ENCODE results near the gene ZNF423.

Gene ZNF423

DNA sequence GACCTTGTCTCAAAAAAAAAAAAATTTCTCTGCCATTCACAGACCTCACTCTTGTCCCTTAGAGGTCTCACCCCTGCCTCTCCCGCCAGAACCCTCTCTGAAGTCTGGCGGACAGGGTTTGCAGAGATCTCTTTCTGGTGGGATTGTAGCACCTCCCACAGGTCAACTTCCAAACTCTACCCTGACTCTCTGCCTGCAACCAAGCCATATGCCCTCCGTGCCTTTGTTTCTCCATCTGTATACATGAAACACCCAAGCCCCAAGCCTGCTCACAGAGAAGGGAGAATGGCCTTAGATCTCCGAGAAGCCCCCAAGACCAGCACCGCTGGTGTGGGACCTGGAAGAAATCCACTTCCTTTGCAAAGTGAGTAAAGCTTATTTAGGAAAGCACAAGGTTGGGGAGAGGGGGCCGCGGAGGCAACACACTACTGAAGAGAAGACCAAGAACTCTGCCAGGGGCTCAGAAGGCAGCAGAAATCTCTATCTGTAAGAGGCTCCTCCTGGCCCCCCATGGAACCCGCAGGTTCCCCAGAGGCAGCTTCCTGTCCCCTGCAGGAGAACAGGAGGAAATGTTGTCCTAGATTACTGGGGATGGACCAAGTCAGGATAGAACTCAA is 262.4 kb downstream of the ZNF423 start:
- DNase-seq, result no peak

DNA sequence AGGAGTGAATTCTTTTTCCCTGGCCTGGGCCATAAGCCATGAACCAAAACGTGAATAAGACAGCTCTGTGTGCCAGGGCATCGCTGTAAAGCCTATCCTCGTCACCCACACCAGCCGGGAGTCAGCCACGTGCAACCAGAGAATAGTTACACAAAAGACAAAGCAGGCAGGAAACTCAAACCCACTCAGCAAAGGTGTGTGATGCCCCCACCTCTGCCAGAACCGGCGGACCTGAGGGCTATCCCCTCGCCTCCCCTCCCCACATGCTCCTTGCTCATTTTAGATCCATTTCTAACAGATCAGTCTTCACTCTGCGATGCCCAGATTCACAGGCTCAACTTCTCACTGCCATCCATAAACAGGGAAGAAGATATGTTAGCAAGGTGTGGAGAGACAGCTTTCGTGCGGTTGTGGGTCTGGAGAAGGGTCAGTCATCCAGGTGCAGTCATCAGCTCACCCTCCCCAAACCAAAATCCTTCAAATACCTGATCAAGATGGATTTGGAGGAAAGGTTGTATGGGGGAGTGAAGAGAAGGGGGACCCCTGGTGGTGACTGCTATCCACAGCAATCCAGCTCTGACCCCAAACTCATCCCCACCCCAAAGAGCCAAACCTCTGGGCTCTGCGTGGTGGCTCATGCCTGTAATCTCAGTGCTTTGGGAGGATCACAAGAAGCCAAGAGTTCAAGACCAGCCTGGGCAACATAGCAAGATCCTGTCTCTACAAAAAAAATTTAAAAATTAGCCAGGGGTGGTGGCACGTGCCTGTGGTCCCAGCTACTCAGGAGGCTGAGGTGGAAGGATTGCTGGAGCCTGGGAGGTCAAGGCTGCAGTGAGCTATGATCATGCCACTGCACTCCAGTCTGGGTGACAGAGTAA is 263.1 kb downstream of the ZNF423 start:
- no peak for DNase-seq

DNA sequence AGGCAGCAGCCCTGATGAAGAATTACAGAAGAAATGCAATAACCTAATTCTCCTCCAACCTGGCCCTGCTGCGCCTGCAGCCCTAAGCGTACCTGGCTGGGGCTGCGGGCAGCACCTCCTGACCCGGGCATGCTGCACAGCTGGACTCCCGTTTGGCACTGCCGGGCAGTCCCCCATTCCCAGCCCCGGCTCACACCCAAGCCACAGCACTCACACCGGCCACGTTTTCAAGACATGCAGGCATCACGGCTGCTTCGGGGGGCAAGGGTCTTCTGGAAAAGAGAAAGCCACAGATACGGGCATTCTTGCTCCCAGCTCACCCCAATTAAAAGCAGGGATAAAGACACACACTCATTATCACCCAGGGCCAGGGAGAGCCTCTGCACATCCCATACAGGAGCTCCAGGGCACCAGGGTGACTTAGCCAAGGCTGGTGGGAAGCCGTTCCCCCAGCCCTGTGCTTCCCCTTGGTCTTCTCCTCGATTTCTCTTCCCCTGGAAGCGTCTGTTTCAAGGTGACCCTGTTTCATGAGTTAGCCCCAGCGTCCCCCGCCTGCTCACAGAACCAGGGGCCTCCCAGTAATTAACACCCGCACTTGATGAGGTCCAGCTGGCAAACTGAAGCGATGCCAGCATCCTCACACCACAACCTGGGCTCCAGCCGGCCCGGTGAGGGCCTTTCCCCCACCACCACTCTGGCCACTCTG is 265.6 kb downstream of the ZNF423 start:
- no peak for DNase-seq

DNA sequence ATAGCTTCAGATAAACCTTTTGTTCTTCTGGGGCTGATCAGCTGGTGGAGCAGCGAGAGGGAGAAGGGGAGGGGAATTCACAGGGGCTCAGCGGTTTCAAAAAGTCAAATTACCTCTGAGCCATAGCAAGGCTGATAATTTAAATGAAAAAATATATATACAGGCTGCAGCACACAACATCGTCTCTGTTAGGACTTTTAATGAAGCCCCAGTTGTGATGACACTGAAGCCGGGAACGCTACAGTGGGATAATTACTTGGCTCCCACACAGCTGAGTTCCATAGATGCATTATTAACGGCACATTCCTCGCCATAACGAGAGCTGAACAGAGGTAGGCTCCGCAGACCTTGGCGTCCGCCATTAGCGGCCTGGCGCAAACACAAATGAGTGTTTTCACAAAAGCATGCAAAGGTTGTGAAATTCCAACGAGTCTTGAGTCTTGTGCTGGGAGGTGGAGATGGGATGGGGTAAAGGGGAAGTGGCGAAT is 266.3 kb downstream of the ZNF423 start:
- DNase-seq, result no peak

DNA sequence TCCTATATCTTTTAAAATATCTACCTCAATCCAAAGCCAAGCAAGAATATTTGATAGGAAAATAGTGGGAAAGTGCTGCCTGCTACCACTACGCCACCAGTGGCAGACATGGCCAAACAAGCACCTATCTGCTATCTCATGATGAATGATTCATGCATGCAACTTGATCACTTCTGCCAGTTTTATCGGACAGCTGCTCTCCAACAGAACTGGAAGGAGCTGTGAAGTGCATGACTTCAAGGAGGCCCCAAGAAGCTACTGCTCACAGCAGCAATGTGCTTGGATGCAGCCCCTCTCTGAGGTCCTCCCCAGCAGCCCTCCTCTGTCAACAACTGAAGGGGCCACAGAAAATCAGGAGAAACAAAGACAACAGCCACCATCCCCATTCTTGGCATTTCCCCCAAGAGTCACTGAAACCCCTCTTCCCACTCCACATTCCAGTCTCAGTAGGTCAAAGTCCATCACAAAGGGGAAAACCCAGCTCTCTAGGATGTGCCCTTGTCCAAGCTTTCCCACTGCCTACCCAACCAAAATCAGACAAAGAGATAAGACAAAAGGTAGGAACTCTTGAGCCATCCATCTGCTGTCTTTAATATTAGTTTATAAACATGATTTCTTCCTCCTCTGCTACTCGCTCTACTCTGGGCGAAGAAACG is 267.1 kb downstream of the ZNF423 start:
- DNase-seq, result no peak

DNA sequence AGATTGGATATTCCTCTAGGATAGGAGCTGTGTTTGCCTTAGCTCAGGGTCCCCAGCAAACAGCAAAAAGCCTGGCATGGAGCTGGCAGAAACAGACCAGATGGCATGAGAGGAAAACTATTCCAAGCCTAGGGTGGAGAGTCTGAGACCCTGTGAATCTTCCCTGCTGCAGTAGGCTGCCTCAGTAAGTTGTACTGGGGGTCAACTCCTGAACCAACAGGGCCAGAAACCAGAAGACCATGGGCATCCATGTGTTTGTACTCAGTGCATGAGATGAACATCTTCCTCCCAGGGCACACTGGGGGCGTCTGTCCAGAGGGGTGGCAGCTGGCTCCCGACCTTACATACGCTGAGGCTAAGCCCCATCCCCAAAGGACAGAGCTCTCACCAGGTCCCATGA is 267.9 kb downstream of the ZNF423 start:
- DNase-seq, result no peak

DNA sequence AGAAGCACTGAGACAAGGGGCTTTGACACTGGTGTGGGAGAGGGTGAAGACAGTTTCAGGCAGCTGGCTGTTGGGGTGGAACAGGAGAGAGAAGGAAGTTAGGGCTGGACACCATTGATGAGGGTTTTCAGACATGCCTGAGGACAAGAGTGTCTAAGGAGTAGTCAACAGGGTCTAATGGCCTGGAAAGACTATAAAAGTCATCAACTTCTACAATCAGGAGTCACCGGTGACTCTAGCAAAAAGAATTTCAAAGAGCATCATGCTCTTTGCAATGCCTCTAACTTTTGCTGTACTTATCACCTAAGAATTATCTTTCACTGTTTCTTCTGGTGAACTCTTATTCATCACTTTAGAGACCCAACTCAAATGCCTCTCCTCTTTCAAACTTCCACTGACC is 268.4 kb downstream of the ZNF423 start:
- DNase-seq, result no peak

DNA sequence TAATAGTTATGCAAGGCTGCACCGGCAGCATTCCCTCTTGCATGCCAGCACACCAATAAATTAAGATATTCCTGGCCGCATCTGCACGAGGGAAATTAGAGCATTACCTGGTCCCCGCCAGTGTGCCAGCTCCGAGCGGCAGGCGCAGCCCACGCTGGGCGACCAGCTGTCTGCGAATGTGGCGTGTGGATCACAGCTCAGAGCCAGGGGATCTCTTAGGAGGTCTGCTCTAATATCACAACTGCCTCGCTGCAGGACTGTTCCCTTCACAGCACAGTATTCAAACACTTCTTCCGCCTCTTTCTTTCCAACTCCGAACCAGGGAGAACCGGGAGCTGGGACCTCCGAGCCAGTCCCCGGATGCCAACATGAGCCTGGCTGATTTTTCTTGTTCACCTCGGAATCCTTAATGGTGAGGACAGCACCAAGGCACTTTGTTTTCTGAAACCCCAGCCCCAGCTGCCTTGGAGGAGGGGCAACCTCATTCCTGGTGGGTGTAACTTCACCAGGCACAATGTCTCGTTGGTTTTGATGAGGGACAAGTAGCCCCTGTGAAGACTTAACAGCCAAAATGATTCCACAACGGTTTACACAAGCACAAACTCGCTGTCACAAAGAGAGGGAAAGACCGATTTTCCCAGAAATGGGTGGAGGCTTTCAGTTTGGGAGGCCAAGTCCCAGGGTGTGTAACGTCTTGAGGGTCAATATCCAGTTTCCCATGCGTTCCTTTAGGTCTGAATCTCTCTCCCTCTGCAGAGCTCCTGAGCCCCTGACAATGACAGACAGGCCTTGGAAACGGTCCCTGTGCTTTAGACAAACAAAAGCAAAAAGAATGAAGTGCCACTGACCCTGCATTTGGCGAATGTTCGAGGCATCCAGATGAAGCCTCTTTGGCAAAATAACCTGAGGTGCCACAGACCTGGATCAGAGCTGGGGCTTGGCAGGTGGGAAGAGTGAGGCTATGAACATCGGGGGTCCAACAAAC is 269.2 kb downstream of the ZNF423 start:
- no peak for DNase-seq

DNA sequence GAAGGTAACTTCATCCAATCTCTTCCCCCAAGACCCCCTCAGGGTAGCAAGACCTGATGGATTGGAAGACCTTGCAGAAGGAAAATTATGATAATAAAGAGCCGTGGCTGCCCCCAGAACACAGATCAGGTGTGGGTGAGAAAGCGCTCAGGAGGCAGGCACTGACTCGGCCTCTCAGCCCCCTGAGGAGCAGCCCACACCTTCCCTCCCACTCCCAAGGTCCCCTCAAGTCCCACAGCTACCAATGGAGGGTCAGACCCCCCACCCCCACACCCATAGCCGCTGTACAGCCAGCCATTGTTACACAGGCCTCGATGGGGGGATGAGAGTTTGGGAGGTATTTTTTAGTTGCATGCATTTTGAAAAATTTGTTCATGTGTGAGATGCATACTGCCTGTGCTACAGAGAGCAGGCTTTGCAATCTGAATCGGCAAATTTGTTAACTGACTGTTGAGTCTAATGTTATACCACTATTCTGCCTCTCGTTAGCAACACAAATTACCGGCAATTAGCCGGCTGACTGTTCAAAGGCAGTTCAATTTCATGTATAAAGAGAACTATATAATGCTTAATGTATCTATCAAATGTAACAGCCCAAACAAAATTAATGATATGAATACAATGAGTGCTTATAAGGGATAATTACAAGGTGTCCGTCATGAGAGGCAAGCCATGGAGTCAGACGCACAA is 270.6 kb downstream of the ZNF423 start:
- DNase-seq, result no peak

DNA sequence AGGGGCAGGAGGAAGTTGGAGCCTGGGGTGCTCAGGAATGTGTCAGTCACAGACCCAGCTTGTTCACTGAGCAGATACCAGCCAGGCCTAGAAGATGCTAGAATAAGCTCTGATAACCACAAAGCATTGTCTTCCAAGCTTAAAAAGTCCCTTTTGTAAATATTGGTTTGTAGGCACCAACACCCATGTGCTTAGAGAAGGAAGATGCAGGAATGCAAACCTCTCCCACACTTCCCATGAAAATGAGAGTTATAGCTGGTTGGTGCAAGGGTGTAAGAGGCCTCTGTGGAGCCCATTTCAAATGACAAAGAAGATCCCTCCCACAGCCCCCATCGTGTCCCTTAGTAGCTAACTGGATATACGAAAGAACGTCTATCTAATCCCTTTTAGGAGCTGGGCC is 272.0 kb downstream of the ZNF423 start:
- DNase-seq, result no peak

DNA sequence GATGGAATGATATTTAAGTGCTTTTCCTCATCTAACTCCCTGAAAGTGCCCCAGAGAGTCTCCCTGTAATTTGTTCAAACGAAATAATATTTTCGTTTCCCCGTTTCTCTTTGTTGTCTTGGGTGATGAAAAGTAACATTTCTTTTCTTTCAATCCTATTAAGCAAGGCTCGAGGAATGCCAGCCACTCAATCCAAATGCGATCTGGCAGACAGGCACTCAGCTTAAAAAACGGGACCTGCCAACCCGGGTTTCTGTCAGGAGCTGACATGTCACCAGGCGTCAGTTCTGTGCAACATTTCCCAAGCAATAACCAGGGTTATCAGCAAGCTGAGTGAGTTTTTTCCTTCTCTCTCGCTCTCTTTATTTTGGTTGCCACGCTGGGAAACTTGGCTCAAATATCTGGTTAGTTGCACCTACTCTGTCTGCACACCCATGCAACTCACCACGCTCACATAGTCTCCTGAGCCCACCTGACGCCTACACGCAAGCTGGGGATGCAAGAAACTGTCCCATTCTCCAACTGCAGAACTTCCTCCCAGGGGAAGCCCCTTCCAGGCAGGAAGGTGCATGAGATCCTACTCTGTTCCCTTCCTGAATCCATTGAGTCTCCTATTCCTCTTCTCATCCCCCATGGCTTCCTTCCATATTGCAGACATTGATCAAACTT is 274.1 kb downstream of the ZNF423 start:
- no peak for DNase-seq

DNA sequence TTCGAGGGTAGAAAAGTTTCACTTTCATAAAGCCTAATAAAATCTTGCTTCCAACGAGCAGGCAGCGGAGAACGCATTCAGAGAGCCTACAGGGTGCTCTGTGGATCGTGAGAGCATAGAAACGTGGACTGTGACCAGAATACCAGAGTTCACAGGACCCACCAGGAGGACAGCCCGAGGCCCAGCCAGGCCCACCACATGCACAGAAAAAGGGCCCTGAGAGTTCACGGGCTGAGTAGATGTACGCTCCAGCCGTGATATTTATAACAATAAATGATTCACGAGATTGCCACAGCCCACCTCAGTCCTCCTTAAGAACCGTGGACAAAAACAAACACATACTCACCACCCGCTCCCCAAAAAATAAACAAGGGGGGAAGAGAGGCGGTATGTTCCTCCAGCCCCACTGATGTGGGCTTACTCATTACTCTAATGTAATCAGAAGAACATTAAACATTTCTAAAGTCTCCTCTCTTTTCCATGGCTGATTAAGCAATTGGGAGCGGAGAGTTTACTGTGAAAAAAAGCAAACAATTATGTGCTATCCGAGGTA is 275.1 kb downstream of the ZNF423 start:
- DNase-seq, result no peak

DNA sequence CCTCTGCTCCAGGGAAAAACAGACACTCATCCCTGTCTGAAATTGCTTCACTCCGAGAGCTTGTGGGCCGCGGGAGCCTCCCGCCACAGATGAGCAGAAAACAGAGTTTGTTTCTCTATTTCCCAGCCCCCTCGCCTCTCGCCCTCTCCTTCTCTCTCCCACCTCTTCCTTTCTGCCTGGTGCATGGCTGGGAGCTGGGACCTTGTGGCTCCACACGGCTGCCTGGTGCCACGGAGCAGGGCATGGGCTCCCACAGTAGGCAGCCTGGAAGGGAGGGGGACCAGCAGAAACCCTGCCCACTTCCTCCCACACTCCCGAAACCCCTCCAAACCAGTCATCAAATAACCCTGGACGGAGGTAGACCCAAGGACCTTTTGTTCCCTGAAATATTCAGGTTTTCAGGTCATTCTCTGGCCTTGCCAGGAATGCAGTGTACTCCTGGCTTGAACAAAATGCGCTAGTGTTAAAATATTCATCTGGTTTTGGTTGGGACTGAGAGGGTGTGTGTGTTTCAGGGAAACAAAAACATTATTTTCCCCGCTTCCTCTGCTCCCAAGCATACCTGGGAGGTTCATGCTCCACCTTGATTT is 277.4 kb downstream of the ZNF423 start:
- DNase-seq, result no peak

DNA sequence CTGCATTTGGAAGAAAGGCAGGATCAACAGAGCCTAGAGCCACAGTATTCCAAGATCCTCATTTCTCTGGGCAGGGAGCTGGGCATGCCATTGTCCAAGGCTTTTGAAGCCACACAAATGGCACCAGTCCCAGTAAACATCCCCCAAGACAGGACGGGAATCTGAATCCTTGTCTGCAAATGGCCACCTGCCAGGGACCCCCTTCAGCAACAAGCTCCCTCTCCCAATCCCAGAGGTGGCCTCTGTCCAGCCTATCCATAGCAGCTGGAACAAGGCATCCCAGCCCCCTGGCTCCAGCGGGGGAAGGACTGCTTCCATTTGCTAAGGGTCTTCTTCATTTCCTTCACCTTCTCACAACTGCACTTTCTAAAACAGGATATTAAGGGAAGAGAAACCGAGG is 277.9 kb downstream of the ZNF423 start:
- no peak for DNase-seq

DNA sequence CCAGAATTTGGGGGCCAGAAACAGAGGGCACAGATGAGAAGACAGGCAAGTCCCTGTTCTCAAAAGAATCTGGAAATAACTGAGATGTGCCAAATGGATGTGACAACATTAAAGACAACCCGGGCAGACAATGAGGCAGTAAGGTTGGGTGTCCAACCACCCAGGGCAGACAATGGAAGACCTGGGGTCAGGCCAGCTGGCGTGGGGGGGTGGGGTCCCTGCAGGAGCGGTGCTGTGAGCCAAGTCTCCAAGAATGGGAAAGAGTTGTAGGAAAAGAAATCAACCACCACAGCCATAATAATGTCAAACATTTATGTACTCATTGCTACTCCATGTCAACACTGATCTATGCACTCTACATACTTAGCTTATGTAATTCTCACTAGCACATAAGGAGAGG is 279.0 kb downstream of the ZNF423 start:
- no peak for DNase-seq

DNA sequence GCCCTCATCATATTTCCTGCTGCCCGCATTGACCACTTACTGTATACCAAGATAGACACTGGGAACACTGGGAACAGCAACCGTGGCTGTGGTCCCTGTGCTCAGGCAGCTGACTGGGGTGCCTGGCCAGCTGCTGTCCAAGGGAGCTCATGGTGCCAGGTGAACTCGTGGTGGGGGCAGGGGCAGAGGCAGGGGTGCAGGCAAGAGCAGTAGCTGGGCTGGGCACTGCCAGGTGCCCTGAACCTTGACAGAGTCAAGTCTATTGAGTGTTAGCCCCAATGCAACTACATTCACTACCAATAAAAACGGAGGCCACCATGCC is 279.8 kb downstream of the ZNF423 start:
- no peak for DNase-seq

DNA sequence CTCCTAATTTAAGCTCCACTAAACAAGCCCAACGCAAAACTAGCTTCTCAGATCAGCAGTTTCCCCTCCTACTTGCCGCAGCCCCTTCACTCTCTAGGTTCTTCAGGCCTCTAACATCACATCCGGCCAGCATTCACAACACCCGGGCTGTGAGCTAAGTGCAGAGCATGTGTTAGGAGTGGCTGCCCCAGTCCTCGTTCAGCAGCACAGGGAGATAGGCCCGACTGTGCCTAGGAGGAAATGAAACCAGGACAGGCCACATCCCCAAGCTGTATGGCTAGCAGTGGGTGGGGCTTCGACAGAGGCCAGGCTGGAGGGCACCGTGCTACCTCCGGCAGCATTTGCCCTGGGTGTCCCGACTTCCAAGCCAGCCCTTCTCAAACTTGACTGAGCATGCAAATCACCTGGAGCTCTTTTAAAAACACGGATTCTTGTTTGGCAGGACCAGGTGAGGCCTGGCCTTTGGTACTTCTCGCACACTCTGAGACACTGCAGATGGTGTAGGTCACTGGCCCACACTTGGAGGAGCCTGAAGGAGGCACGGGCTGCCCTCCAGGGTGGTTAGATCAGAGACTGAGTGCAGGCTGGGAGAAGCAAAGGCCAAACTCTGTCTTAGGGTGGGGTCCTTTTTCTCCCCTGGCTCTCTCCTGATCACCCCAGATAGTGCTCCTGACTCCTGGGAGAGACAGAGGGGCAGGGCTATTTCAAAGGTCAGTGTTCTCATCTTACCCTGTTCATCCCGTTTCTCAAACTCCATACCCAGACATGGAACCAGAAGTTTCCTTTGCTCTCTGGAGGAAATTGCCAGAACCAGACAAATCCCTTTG is 280.4 kb downstream of the ZNF423 start:
- peak; percentile 63 for DNase-seq

DNA sequence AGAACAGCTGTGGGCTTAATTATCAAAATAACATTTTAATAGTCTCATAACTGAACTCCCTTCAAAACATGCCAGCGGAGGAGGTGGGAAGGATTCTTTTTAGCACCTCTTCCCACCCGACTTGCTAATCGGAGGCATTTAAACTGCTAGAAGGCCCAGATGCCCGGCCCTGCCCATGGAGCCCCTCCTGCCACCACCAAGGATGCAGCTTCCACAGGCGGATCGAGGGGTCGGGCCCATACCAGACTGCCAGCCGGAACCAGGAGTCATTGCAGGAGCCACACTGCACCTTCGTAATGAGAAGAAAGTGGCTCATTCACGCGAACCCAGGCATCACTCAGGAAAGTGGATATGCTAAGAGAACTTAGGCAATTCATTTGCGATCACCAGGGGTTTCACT is 281.1 kb downstream of the ZNF423 start:
- DNase-seq, result no peak

DNA sequence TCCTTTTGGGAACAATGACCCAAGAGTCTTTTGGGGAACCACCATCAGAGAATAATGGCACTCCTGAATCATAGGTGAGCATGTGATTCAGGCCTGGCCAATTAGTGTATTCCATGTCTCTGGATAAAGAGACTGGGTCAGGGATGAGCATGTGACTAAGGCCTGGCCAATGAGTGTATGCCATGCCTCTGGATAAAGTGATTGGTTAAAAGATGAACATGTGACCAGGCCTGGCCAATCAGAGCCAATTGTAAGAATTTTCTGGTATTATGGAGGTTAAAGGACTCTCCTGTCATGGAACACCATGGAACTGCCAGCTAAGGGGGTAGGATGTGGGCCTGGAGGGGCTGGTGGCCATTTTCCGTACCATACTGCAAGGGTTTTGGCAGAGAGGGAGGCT is 288.0 kb downstream of the ZNF423 start:
- DNase-seq, result no peak
